ENCODE results near the gene CD34. TPM values are rescaled to one million over a fixed set of nuclear protein-coding genes. Genes with fewer than 3 reads are reported as not detected.

Gene CD34
- 0.16 TPM in 1 of 2 replicates, not detected in the other for total RNA-seq

GRCh38 chr1:207910591-207911354, at the start of gene CD34:
TSS of gene CD34 (minus strand) at chr1:207911125. CDS start at chr1:207911080, 45 bp downstream.

Other genes starting within 250 kb of the CD34 start
- gene CD46, start 159.1 kb downstream of the CD34 start, total RNA-seq, result 62.7 and 66.9 TPM in 2 replicates